ENCODE results near the gene SPAG9. TPM values are rescaled to one million over a fixed set of nuclear protein-coding genes. Genes with fewer than 3 reads are reported as not detected.
A peak's percentile ranks its signal among the peaks of the same experiment; 100 is the strongest.
"Not testable (repeated sequence)": the region's sequence is repeated elsewhere in the genome, so short reads cannot be mapped to it uniquely, and the experiment has no call there.

Gene SPAG9
- total and polyA plus RNA-seq, 2 experiments from 2014 or later, result 13.7 to 45.0 TPM

GRCh38 chr17:50943575-50943933 is 177.1 kb downstream of the SPAG9 start:
- Histone ChIP-seq H3K9me2 (ENCODE audit: insufficient read depth) (no peaks in the 10 kb centered on the region), H3K4me2 (peak overlapping the region; percentile 84), H3K27ac (ENCODE audit: low read depth) (no peak overlapping the region), H3K36me3 (ENCODE audit: insufficient read depth) (no peaks in the 10 kb centered on the region), H3K4me3 (no peak overlapping the region), H3K27me3 (ENCODE audit: insufficient read depth) (peaks cover 17% of the 10 kb centered on the region), H2AFZ (no peak overlapping the region; the same call in 1 of the 2 replicates), H3K4me1 (ENCODE audit: insufficient read depth) (peaks cover 6% of the 10 kb centered on the region; the same call in 1 of the 2 replicates), H4K20me1 (replicated peaks; ENCODE audit: insufficient read depth) (no peaks in the 10 kb centered on the region), H3F3A (replicated peaks; ENCODE audit: low read depth) (no peaks in the 10 kb centered on the region), H3K79me2 (replicated peaks; ENCODE audit: insufficient read depth) (no peaks in the 10 kb centered on the region)
- Mint-ChIP-seq H3K36me3 (ENCODE audit: low read depth) (no peaks in the 10 kb centered on the region), H3K27me3 (ENCODE audit: insufficient read depth, low read depth, poor library complexity) (peaks cover 18% of the 10 kb centered on the region), H3K27ac (no peak overlapping the region), H3K4me1 (peaks cover 22% of the 10 kb centered on the region), H3K4me3 (peak overlapping the region; percentile 45), H3K9me3 (no peaks in the 10 kb centered on the region)
- TF ChIP-seq JUNB (IDR thresholded peaks at IDR 0.05; ENCODE audit: unreplicated experiment), result no peak
- TF ChIP-seq STAT1 (IDR thresholded peaks at IDR 0.05; ENCODE audit: unreplicated experiment), result no peak
- TF ChIP-seq ETS1 (IDR thresholded peaks at IDR 0.05), result no peak
- no peak for TF ChIP-seq ZNF462 (CRISPR knock-in tag; IDR thresholded peaks at IDR 0.05)
- TF ChIP-seq EZH2phosphoT487 (IDR thresholded peaks at IDR 0.05; ENCODE audit: unreplicated experiment), result no peak
- TF ChIP-seq CREB1 (CRISPR knock-in tag; IDR thresholded peaks at IDR 0.05; ENCODE audit: low read depth), result no peak
- no peak for TF ChIP-seq EZH2 (IDR thresholded peaks at IDR 0.05; ENCODE audit: low read depth, unreplicated experiment)
- TF ChIP-seq POLR2AphosphoS5 (IDR thresholded peaks at IDR 0.05; ENCODE audit: low read depth), result no peak
- TF ChIP-seq ZNF114 (CRISPR knock-in tag; IDR thresholded peaks at IDR 0.05), result no peak
- TF ChIP-seq REST (IDR thresholded peaks at IDR 0.05; ENCODE audit: unreplicated experiment), result no peak
- no peak for ATAC-seq
- no peak for DNase-seq (ENCODE audit: low spot score)

- peaks cover 17% of the 10 kb centered on the region for H3K27me3 ChIP-seq (ENCODE audit: insufficient read depth)
- H3F3A ChIP-seq (replicated peaks; ENCODE audit: low read depth); H4K20me1 ChIP-seq (replicated peaks; ENCODE audit: insufficient read depth); H3K79me2 ChIP-seq (replicated peaks; ENCODE audit: insufficient read depth); H3K4me3 Mint-ChIP-seq; H3K4me3 ChIP-seq; H3K27ac ChIP-seq (ENCODE audit: low read depth); H3K9me2 ChIP-seq (ENCODE audit: insufficient read depth); H3K4me1 ChIP-seq (ENCODE audit: insufficient read depth); H3K9me3 Mint-ChIP-seq; H3K36me3 ChIP-seq (ENCODE audit: insufficient read depth); H3K27ac Mint-ChIP-seq; H3K4me2 ChIP-seq; ATAC-seq; H3K36me3 Mint-ChIP-seq (ENCODE audit: low read depth); DNase-seq (ENCODE audit: low spot score); H2AFZ ChIP-seq: not testable (repeated sequence)
- Mint-ChIP-seq H3K4me1 (peaks cover 11% of the 10 kb centered on the region; the same call in 2 of the 3 replicates), H3K27me3 (ENCODE audit: insufficient read depth, low read depth, poor library complexity) (peaks cover 13% of the 10 kb centered on the region)
Observed at GRCh38 chr17:50941676-50942048, 179.0 kb downstream of the SPAG9 start.
